ENCODE data around the gene EOMES.

The EOMES gene

GRCh38 chr3:27728195-27729087, 6.3 kb upstream of the EOMES start:
- DNase-seq (ENCODE audit: low spot score in 2 of 2) (no peak), ATAC-seq (ENCODE audit: low read depth) (peak; percentile 60)
- H3K27me3 Mint-ChIP-seq: peaks cover 33% of the 10 kb centered on the region
- H3K9me3 Mint-ChIP-seq: no peaks in the 10 kb centered on the region
- H3K36me3 Mint-ChIP-seq: no peaks in the 10 kb centered on the region
- peak overlapping the region; percentile 33 for H3K4me3 Mint-ChIP-seq
- H3K27ac Mint-ChIP-seq: no peak overlapping the region
- peaks cover 9% of the 10 kb centered on the region for H3K4me1 Mint-ChIP-seq

GRCh38 chr3:27726240-27726639, 4.1 kb upstream of the EOMES start:
- Mint-ChIP-seq H3K36me3 (no peaks in the 10 kb centered on the region), H3K27ac (no peak overlapping the region), H3K4me3 (no peak overlapping the region), H3K4me1 (peaks cover 11% of the 10 kb centered on the region), H3K9me3 (no peaks in the 10 kb centered on the region), H3K27me3 (peaks cover 28% of the 10 kb centered on the region)
- ATAC-seq (ENCODE audit: low read depth): no peak
- no peak for DNase-seq (ENCODE audit: low spot score in 2 of 2)

- Mint-ChIP-seq H3K4me1 (peaks cover 13% of the 10 kb centered on the region), H3K27ac (no peak overlapping the region), H3K27me3 (peaks cover 28% of the 10 kb centered on the region), H3K4me3 (no peak overlapping the region), H3K36me3 (no peaks in the 10 kb centered on the region), H3K9me3 (no peaks in the 10 kb centered on the region)
- ATAC-seq (ENCODE audit: low read depth): no peak
- no peak for DNase-seq (ENCODE audit: low spot score in 2 of 2)
Measured at GRCh38 chr3:27724459-27725197, 2.5 kb upstream of the EOMES start.

- Mint-ChIP-seq H3K27ac (no peak overlapping the region), H3K27me3 (peaks cover 34% of the 10 kb centered on the region), H3K36me3 (no peaks in the 10 kb centered on the region), H3K4me1 (peaks cover 13% of the 10 kb centered on the region), H3K4me3 (no peak overlapping the region), H3K9me3 (no peaks in the 10 kb centered on the region)
- DNase-seq (ENCODE audit: low spot score in 2 of 2) (no peak), ATAC-seq (ENCODE audit: low read depth) (no peak)
Measured at GRCh38 chr3:27723815-27724458, 1.8 kb upstream of the EOMES start.

GRCh38 chr3:27723456-27723814, 1.3 kb upstream of the EOMES start:
- Mint-ChIP-seq H3K4me3 (no peak overlapping the region), H3K9me3 (no peaks in the 10 kb centered on the region), H3K27me3 (peaks cover 37% of the 10 kb centered on the region), H3K4me1 (peaks cover 12% of the 10 kb centered on the region), H3K36me3 (no peaks in the 10 kb centered on the region), H3K27ac (no peak overlapping the region)
- no peak for DNase-seq (ENCODE audit: low spot score in 2 of 2)
- no peak for ATAC-seq (ENCODE audit: low read depth)

- H3K4me1 Mint-ChIP-seq: peaks cover 8% of the 10 kb centered on the region
- no peaks in the 10 kb centered on the region for H3K9me3 Mint-ChIP-seq
- no peaks in the 10 kb centered on the region for H3K36me3 Mint-ChIP-seq
- H3K27ac Mint-ChIP-seq: no peak overlapping the region
- ATAC-seq (ENCODE audit: low read depth) (no peak), DNase-seq (ENCODE audit: low spot score in 2 of 2) (no peak)
- peaks cover 36% of the 10 kb centered on the region for H3K27me3 Mint-ChIP-seq
- peak overlapping the region; percentile 37 for H3K4me3 Mint-ChIP-seq
Measured at GRCh38 chr3:27723001-27723445, 900 bp upstream of the EOMES start.

GRCh38 chr3:27720899-27721716, 1.0 kb downstream of the EOMES start:
- H3K9me3 Mint-ChIP-seq: no peaks in the 10 kb centered on the region
- ATAC-seq (ENCODE audit: low read depth) (no peak), DNase-seq (ENCODE audit: low spot score in 2 of 2) (peak in 1 of 2 donors; percentile 22)
- no peaks in the 10 kb centered on the region for H3K36me3 Mint-ChIP-seq
- H3K4me3 Mint-ChIP-seq: peak overlapping the region; percentile 64
- peaks cover 8% of the 10 kb centered on the region for H3K4me1 Mint-ChIP-seq
- H3K27me3 Mint-ChIP-seq: peaks cover 37% of the 10 kb centered on the region
- no peak overlapping the region for H3K27ac Mint-ChIP-seq

GRCh38 chr3:27719314-27720003, 2.7 kb downstream of the EOMES start:
- no peak overlapping the region for H3K27ac Mint-ChIP-seq

GRCh38 chr3:27718459-27718858, 3.7 kb downstream of the EOMES start:
- H3K36me3 Mint-ChIP-seq: no peaks in the 10 kb centered on the region
- no peak overlapping the region for H3K4me3 Mint-ChIP-seq
- peaks cover 42% of the 10 kb centered on the region for H3K27me3 Mint-ChIP-seq

More at GRCh38 chr3:27719314-27720003, 2.7 kb downstream of the EOMES start:
- H3K4me3 Mint-ChIP-seq: no peak overlapping the region
- no peak for DNase-seq (ENCODE audit: low spot score in 2 of 2)
- peaks cover 13% of the 10 kb centered on the region for H3K4me1 Mint-ChIP-seq
- peaks cover 43% of the 10 kb centered on the region for H3K27me3 Mint-ChIP-seq
- H3K9me3 Mint-ChIP-seq: no peaks in the 10 kb centered on the region
- ATAC-seq (ENCODE audit: low read depth): no peak
- no peaks in the 10 kb centered on the region for H3K36me3 Mint-ChIP-seq

GRCh38 chr3:27717200-27717852, 4.8 kb downstream of the EOMES start:
- Mint-ChIP-seq H3K27me3 (peaks cover 45% of the 10 kb centered on the region), H3K36me3 (no peaks in the 10 kb centered on the region), H3K9me3 (no peaks in the 10 kb centered on the region), H3K27ac (no peak overlapping the region), H3K4me3 (no peak overlapping the region), H3K4me1 (peaks cover 22% of the 10 kb centered on the region)
- DNase-seq (ENCODE audit: low spot score in 2 of 2) (no peak), ATAC-seq (ENCODE audit: low read depth) (no peak)

More at GRCh38 chr3:27718459-27718858, 3.7 kb downstream of the EOMES start:
- Mint-ChIP-seq H3K4me1 (peaks cover 21% of the 10 kb centered on the region), H3K27ac (no peak overlapping the region), H3K9me3 (no peaks in the 10 kb centered on the region)
- ATAC-seq (ENCODE audit: low read depth) (no peak), DNase-seq (ENCODE audit: low spot score in 2 of 2) (no peak)

- Mint-ChIP-seq H3K4me3 (no peak overlapping the region), H3K27ac (no peak overlapping the region), H3K4me1 (peaks cover 22% of the 10 kb centered on the region)
Measured at GRCh38 chr3:27716309-27716708, 5.8 kb downstream of the EOMES start.

GRCh38 chr3:27715863-27716262, 6.3 kb downstream of the EOMES start:
- Mint-ChIP-seq H3K27ac (no peak overlapping the region), H3K4me3 (no peak overlapping the region), H3K4me1 (peaks cover 18% of the 10 kb centered on the region), H3K36me3 (no peaks in the 10 kb centered on the region), H3K27me3 (peaks cover 48% of the 10 kb centered on the region), H3K9me3 (no peaks in the 10 kb centered on the region)
- ATAC-seq (ENCODE audit: low read depth) (no peak), DNase-seq (ENCODE audit: low spot score in 2 of 2) (no peak)

More at GRCh38 chr3:27716309-27716708, 5.8 kb downstream of the EOMES start:
- Mint-ChIP-seq H3K27me3 (peaks cover 45% of the 10 kb centered on the region), H3K36me3 (no peaks in the 10 kb centered on the region), H3K9me3 (no peaks in the 10 kb centered on the region)
- DNase-seq (ENCODE audit: low spot score in 2 of 2) (no peak), ATAC-seq (ENCODE audit: low read depth) (no peak)

- Mint-ChIP-seq H3K4me3 (no peak overlapping the region), H3K27ac (no peak overlapping the region), H3K9me3 (no peaks in the 10 kb centered on the region), H3K4me1 (peaks cover 17% of the 10 kb centered on the region), H3K36me3 (no peaks in the 10 kb centered on the region), H3K27me3 (peaks cover 50% of the 10 kb centered on the region)
- ATAC-seq (ENCODE audit: low read depth): no peak
- no peak for DNase-seq (ENCODE audit: low spot score in 2 of 2)
Measured at GRCh38 chr3:27715454-27715806, 6.7 kb downstream of the EOMES start.
